ENCODE data around the gene DLEU7. TPM values are rescaled to one million over a fixed set of nuclear protein-coding genes. Genes with fewer than 3 reads are reported as not detected.

The DLEU7 gene
- total and polyA plus RNA-seq, 2 of the 8 experiments (the other 6 are each of a cell fraction or from before 2014, with no cell fraction given): 4.9 to 5.2 TPM

DNA sequence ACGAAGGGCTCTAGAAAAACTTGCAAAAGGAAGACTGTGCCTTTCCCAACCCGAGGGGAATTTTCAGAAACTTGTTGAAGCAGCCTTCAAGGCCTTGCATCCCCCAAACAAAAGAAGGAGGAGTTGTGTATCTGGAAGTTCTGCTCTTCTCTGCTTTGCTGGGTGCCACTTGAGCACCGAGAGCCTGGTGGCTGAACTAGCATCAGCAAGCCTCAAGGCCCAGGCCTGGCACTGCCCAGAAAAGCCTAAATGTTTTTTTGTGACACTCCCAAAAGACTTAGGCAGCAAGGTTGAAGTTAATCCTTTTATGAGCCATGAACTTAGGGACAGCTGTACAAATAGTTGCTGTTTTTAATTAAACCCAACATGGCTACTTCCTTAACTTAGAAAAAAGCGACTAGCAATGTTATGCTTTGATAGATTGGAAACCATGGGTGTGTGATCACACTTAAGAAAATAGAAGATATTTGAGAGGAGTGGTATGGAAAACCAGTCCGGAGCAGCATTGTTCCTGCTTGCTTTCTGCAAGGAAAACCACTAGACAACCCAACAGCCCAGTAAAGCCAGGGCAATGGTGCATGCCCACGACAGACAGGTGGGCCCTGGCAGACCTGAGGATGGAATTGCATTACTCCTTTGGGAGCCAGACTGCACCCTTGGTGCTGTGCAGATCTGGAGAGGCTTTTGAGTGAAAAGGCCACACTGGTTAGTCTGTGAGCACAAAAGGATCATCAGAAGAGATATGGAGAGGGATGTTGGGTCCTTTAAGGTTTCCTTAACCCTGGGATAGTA is 788 bp upstream of the DLEU7 start:
- Histone ChIP-seq H2AFZ (ENCODE audit: low read length) (peak overlapping the region; percentile 94), H2BK15ac (ENCODE audit: low read length) (no peak overlapping the region), H3K23me2 (ENCODE audit: low read depth, low read length) (peaks cover 7% of the 10 kb centered on the region; the same call in 1 of the 2 replicates), H3K27me3 (replicated peaks in 1 of 4; ENCODE audit: control insufficient read depth in 3 of 4, extremely low read depth in 1 of 4, insufficient read depth in 3 of 4, low read length in 3 of 4) (peaks cover 6 to 23% (median 12%) of the 10 kb centered on the region in 4 experiments; a peak in 6 of 7 replicates), H3K4me2 (ENCODE audit: insufficient read depth in 1 of 2, low read depth in 2 of 2, low read length in 2 of 2) (peak overlapping the region; percentile 81 to 91), H2BK20ac (ENCODE audit: low read length) (no peak overlapping the region), H4K8ac (ENCODE audit: extremely low read depth, insufficient read depth, low read length) (no peak overlapping the region), H2BK120ac (replicated peaks; ENCODE audit: low read depth, low read length) (no peak overlapping the region), H4K5ac (ENCODE audit: insufficient read length, low read depth, low read length) (no peak overlapping the region), H3K27ac (ENCODE audit: low read depth, low read length) (no peak overlapping the region), H2AK5ac (ENCODE audit: low read depth, low read length) (no peak overlapping the region), H3K23ac (ENCODE audit: insufficient read length) (no peak overlapping the region), H3K4me3 (ENCODE audit: extremely low read depth in 1 of 4, insufficient read depth in 2 of 4, low read depth in 3 of 4, low read length in 4 of 4) (peak overlapping the region; percentile 54 to 68 (median 54); a peak in 6 of 8 replicates), H3K4me1 (replicated peaks in 1 of 4; ENCODE audit: control insufficient read depth in 3 of 4, insufficient read depth in 4 of 4, low read length in 3 of 4) (peaks cover 2 to 22% (median 10%) of the 10 kb centered on the region in 4 experiments), H2BK12ac (ENCODE audit: low read depth, low read length) (no peak overlapping the region; the same call in 1 of the 2 replicates), H3K79me2 (ENCODE audit: control insufficient read depth in 1 of 2, insufficient read depth in 2 of 2, low read length in 2 of 2) (no peaks in the 10 kb centered on the region), H2BK5ac (ENCODE audit: low read depth, low read length) (no peak overlapping the region), H3K14ac (ENCODE audit: insufficient read length) (no peak overlapping the region), H3K18ac (ENCODE audit: extremely low read depth, low read length) (peak overlapping the region; percentile 86; the same call in 1 of the 2 replicates), H3K4ac (replicated peaks; ENCODE audit: insufficient read length, low read depth, low read length) (no peak overlapping the region), H3K79me1 (ENCODE audit: low read depth, low read length) (no peaks in the 10 kb centered on the region), H3K9me3 (ENCODE audit: insufficient read depth in 2 of 2, low read depth in 1 of 2, low read length in 1 of 2) (no peaks in the 10 kb centered on the region), H3K9ac (replicated peaks in 1 of 4; ENCODE audit: extremely low read depth in 1 of 4, low read depth in 3 of 4, low read length in 3 of 4) (no peak overlapping the region), H3K36me3 (ENCODE audit: control insufficient read depth in 2 of 4, insufficient read depth in 4 of 4, low read length in 3 of 4) (no peaks in the 10 kb centered on the region), H4K20me1 (replicated peaks in 1 of 2; ENCODE audit: control insufficient read depth in 1 of 2, insufficient read depth in 2 of 2, low read length in 2 of 2) (no peaks in the 10 kb centered on the region), H4K91ac (replicated peaks; ENCODE audit: insufficient read length, low read length) (no peak overlapping the region), H3K56ac (replicated peaks; ENCODE audit: insufficient read length, low read depth, low read length) (no peak overlapping the region)
- no peak for TF ChIP-seq CBX5 (IDR thresholded peaks at IDR 0.05; ENCODE audit: low read depth, low read length)
- peak; percentile 14 for TF ChIP-seq ASH2L (IDR thresholded peaks at IDR 0.05; ENCODE audit: low read length)
- WGBS, 2 experiments (ENCODE audit: extremely low coverage in 1 of 2, insufficient coverage in 1 of 2, insufficient read length in 1 of 2, insufficient replicate concordance in 2 of 2, low coverage in 1 of 2, low lambda C conversion rate in 2 of 2, missing lambda C conversion rate in 1 of 2): 66% methylated on average over 6 of the region's 6 CpGs; no CpG with 5 or more reads in 1 of the 2 experiments
- DNase-seq (ENCODE audit: low read depth in 1 of 2, low spot score in 2 of 2) (no peak), FAIRE-seq (no peak)
- CTCF ChIA-PET (ENCODE audit: partially characterized antibody): no interaction called here
- POLR2A ChIA-PET (ENCODE audit: partially characterized antibody): no interaction called here

Measured in H1 (cell line).